Ecto neural progenitor cell (in vitro differentiated cells): ENCODE results near the gene BEND5.

Experiments used
- DNase-seq: peaks from one replicate; pipeline ENCODE4 v3.0.0-alpha.2; 2018; ENCODE audit warnings: low spot score

Gene BEND5

GRCh38 chr1:48718705-48719104 is 58.0 kb downstream of the BEND5 start:
- DNase-seq, result no peak

- DNase-seq, result no peak
These were observed 58.5 kb downstream of the BEND5 start for GRCh38 chr1:48718116-48718630.

GRCh38 chr1:48717082-48717481 is 59.6 kb downstream of the BEND5 start:
- DNase-seq, result no peak

- DNase-seq, result no peak
These were observed 60.8 kb downstream of the BEND5 start for GRCh38 chr1:48715921-48716320.

GRCh38 chr1:48710915-48711314 is 65.8 kb downstream of the BEND5 start:
- no peak for DNase-seq

GRCh38 chr1:48710318-48710717 is 66.4 kb downstream of the BEND5 start:
- DNase-seq, result no peak

- DNase-seq, result no peak
These were observed 72.0 kb downstream of the BEND5 start for GRCh38 chr1:48704736-48705135.

GRCh38 chr1:48701445-48701844 is 75.2 kb downstream of the BEND5 start:
- no peak for DNase-seq

GRCh38 chr1:48697066-48697707 is 79.5 kb downstream of the BEND5 start:
- peak; percentile 79 for DNase-seq

- no peak for DNase-seq
These were observed 81.5 kb downstream of the BEND5 start for GRCh38 chr1:48695161-48695560.

GRCh38 chr1:48693674-48694320 is 82.9 kb downstream of the BEND5 start:
- DNase-seq, result no peak

GRCh38 chr1:48693180-48693579 is 83.5 kb downstream of the BEND5 start:
- no peak for DNase-seq

- DNase-seq, result no peak
These were observed 84.5 kb downstream of the BEND5 start for GRCh38 chr1:48692235-48692634.

- no peak for DNase-seq
These were observed 85.2 kb downstream of the BEND5 start for GRCh38 chr1:48691429-48692001.

- DNase-seq, result no peak
These were observed 88.5 kb downstream of the BEND5 start for GRCh38 chr1:48688102-48688760.

GRCh38 chr1:48687282-48688045 is 89.2 kb downstream of the BEND5 start:
- DNase-seq, result no peak

GRCh38 chr1:48686159-48686558 is 90.5 kb downstream of the BEND5 start:
- no peak for DNase-seq

- no peak for DNase-seq
These were observed 92.3 kb downstream of the BEND5 start for GRCh38 chr1:48684381-48684780.

GRCh38 chr1:48683839-48684238 is 92.9 kb downstream of the BEND5 start:
- DNase-seq, result no peak

- DNase-seq, result no peak
These were observed 95.0 kb downstream of the BEND5 start for GRCh38 chr1:48681476-48682305.

- no peak for DNase-seq
These were observed 96.2 kb downstream of the BEND5 start for GRCh38 chr1:48680411-48681035.
